Activated B cell treated with CpG ODN at 0.5 μM for 24 hours (primary cell): ENCODE measurements around the gene CTIF. TPM values are rescaled to one million over a fixed set of nuclear protein-coding genes. Genes with fewer than 3 reads are reported as not detected.

Experiments
- ATAC-seq: fragments of 200-7000 bp; cut with Tn5 transposase; one replicate; pipeline ENCODE4 v1.10.0; 2021; ENCODE audit warnings: low read depth, mild to moderate bottlenecking, moderate library complexity
- CTCF ChIA-PET: fragments of 350-600 bp; sonication (Branson Sonifier 250); formaldehyde crosslinking; loops from one replicate; lab custom pipeline; 2021; ENCODE audit warnings: antibody characterized with exemption; lab: Charles Lee
- POLR2A ChIA-PET: fragments of 350-600 bp; sonication (Branson Sonifier 250); formaldehyde crosslinking; loops from one replicate; lab custom pipeline; 2021; ENCODE audit warnings: antibody characterized with exemption; lab: Charles Lee
- DNase-seq: peaks from one replicate; pipeline ENCODE4 v3.0.0; 2022
- H3K27ac Mint-ChIP-seq: one replicate; pipeline ENCODE4 v1.8.0; 2020; ENCODE audit warnings: mixed read lengths
- H3K27me3 Mint-ChIP-seq: one replicate; pipeline ENCODE4 v1.8.0; 2021; ENCODE audit warnings: mixed read lengths
- H3K36me3 Mint-ChIP-seq: one replicate; pipeline ENCODE4 v1.8.0; 2021; ENCODE audit warnings: low read depth, mixed read lengths
- H3K4me1 Mint-ChIP-seq: one replicate; pipeline ENCODE4 v1.8.0; 2021; ENCODE audit warnings: mixed read lengths
- H3K4me3 Mint-ChIP-seq: one replicate; pipeline ENCODE4 v1.8.0; 2020; ENCODE audit warnings: mild to moderate bottlenecking, mixed read lengths
- H3K9me3 Mint-ChIP-seq: one replicate; pipeline ENCODE4 v1.8.0; 2020; ENCODE audit warnings: mixed read lengths
- CTCF ChIP-seq: fragments of 200-600 bp; IDR thresholded peaks from one replicate; pipeline ENCODE4 v1.8.0; 2022; ENCODE audit warnings: antibody characterized with exemption, mild to moderate bottlenecking
- intact Hi-C: fragments of 100-400 bp; cut with micrococcal nuclease; formaldehyde crosslinking; loops from one replicate; pipeline ENCODE4 v1.15.1; 2024
- total RNA-seq: library from RNA; stranded (reverse); gene quantifications from 2 replicates; pipeline ENCODE4 v1.2.3, GENCODE V29; 2022

The CTIF gene
- total RNA-seq, 1 donor from 2014 or later = 9.3 TPM

GRCh38 chr18:48800466-48800865 is 261.6 kb downstream of the CTIF start:
- TF ChIP-seq CTCF = no peak
- ChIA-PET POLR2A (interaction anchor here (1.4 to 2.9 kb wide), 5 partner anchors 15 to 152 kb away, joined by 4 to 19 read pairs (median 7); no protein-coding TSS in a partner anchor), CTCF (interaction anchor here (1.3 kb wide), 2 partner anchors 15 to 20 kb away, joined by 4 to 7 read pairs; no protein-coding TSS in a partner anchor)
- Mint-ChIP-seq H3K27me3 (no peaks in the 10 kb centered on the region), H3K9me3 (no peaks in the 10 kb centered on the region), H3K27ac (peak overlapping the region; percentile 82), H3K36me3 (no peaks in the 10 kb centered on the region), H3K4me1 (peaks cover 44% of the 10 kb centered on the region), H3K4me3 (peak overlapping the region; percentile 67)
- peak; percentile 12 for DNase-seq
- no peak for ATAC-seq
- intact Hi-C loops = no loop called here

- ChIA-PET CTCF (interaction anchor here (0.7 to 1.3 kb wide), 4 partner anchors 15 to 242 kb away, joined by 3 to 7 read pairs (median 4); no protein-coding TSS in a partner anchor), POLR2A (interaction anchor here (0.8 to 2.9 kb wide), 13 partner anchors 11 to 686 kb away, joined by 3 to 19 read pairs (median 4); partner anchors contain the start of gene C18orf32)
- DNase-seq (peak; percentile 20), ATAC-seq (peak; percentile 85)
- Mint-ChIP-seq H3K27me3 (no peaks in the 10 kb centered on the region), H3K27ac (peak overlapping the region; percentile 82), H3K9me3 (no peaks in the 10 kb centered on the region), H3K4me1 (peaks cover 44% of the 10 kb centered on the region), H3K36me3 (no peaks in the 10 kb centered on the region), H3K4me3 (peak overlapping the region; percentile 67)
- intact Hi-C loops = loop anchor here (1.0 kb wide), 5 partner anchors 16 to 151 kb away; no protein-coding TSS in a partner anchor
- no peak for TF ChIP-seq CTCF
Observed at GRCh38 chr18:48800876-48801727, 262.3 kb downstream of the CTIF start.

GRCh38 chr18:48801728-48802542 is 263.1 kb downstream of the CTIF start:
- Mint-ChIP-seq H3K4me3 (peak overlapping the region; percentile 67), H3K9me3 (no peaks in the 10 kb centered on the region), H3K27ac (peak overlapping the region; percentile 82), H3K27me3 (no peaks in the 10 kb centered on the region), H3K4me1 (peaks cover 45% of the 10 kb centered on the region), H3K36me3 (no peaks in the 10 kb centered on the region)
- no peak for ATAC-seq
- DNase-seq = peak; percentile 12
- POLR2A ChIA-PET = interaction anchor here (0.8 to 2.9 kb wide), 13 partner anchors 10 to 685 kb away, joined by 3 to 19 read pairs (median 4); partner anchors contain the start of gene C18orf32
- CTCF ChIA-PET = interaction anchor here (0.7 to 1.3 kb wide), 4 partner anchors 14 to 241 kb away, joined by 3 to 7 read pairs (median 4); no protein-coding TSS in a partner anchor
- no peak for TF ChIP-seq CTCF
- intact Hi-C loops = loop anchor here (1.0 kb wide), 5 partner anchors 17 to 150 kb away; no protein-coding TSS in a partner anchor

- DNase-seq = peak; percentile 12
- peaks cover 42% of the 10 kb centered on the region for H3K4me1 Mint-ChIP-seq
- no peaks in the 10 kb centered on the region for H3K27me3 Mint-ChIP-seq
- ChIA-PET POLR2A (interaction anchor here (1.9 to 2.9 kb wide), 3 partner anchors 18 to 147 kb away, joined by 7 to 19 read pairs (median 14); no protein-coding TSS in a partner anchor), CTCF (no interaction called here)
- intact Hi-C loops = no loop called here
- H3K27ac Mint-ChIP-seq = no peak overlapping the region
- H3K9me3 Mint-ChIP-seq = no peaks in the 10 kb centered on the region
- ATAC-seq = no peak
- no peak for TF ChIP-seq CTCF
- H3K4me3 Mint-ChIP-seq = no peak overlapping the region
- H3K36me3 Mint-ChIP-seq = no peaks in the 10 kb centered on the region
Observed at GRCh38 chr18:48802543-48803290, 263.9 kb downstream of the CTIF start.
